ENCODE measurements around the gene IQCH. TPM values are rescaled to one million over a fixed set of nuclear protein-coding genes. Genes with fewer than 3 reads are reported as not detected.
A peak's percentile ranks its signal among the peaks of the same experiment; 100 is the strongest.

Gene IQCH
- total and polyA plus RNA-seq, 8 donors, result 1.4 to 3.4 (median 2.8) TPM

GRCh38 chr15:67405208-67406191 is 150.9 kb downstream of the IQCH start:
- Histone ChIP-seq H3K9me3 (no peaks in the 10 kb centered on the region), H3K27ac (no peak overlapping the region), H3K4me3 (no peak overlapping the region), H3K36me3 (no peaks in the 10 kb centered on the region), H3K4me1 (no peaks in the 10 kb centered on the region), H3K27me3 (no peaks in the 10 kb centered on the region)
- ATAC-seq (peak; percentile 68), DNase-seq (no peak)
- intact Hi-C loops (cut with DNase I), result no loop called here
- no peak for TF ChIP-seq CTCF (IDR thresholded peaks at IDR 0.05)

- no peak for TF ChIP-seq CTCF (IDR thresholded peaks at IDR 0.05)
- no peak overlapping the region for H3K4me3 ChIP-seq
- no peak overlapping the region for H3K27ac ChIP-seq
- DNase-seq (no peak), ATAC-seq (no peak)
- no peaks in the 10 kb centered on the region for H3K36me3 ChIP-seq
- no peaks in the 10 kb centered on the region for H3K9me3 ChIP-seq
- no peaks in the 10 kb centered on the region for H3K27me3 ChIP-seq
- intact Hi-C loops (cut with DNase I), result no loop called here
- H3K4me1 ChIP-seq, result no peaks in the 10 kb centered on the region
Measured at GRCh38 chr15:67406257-67406861, 151.8 kb downstream of the IQCH start.

GRCh38 chr15:67407786-67408185 is 153.2 kb downstream of the IQCH start:
- DNase-seq (no peak), ATAC-seq (no peak)
- Histone ChIP-seq H3K27ac (no peak overlapping the region), H3K27me3 (no peaks in the 10 kb centered on the region), H3K4me3 (no peak overlapping the region), H3K9me3 (no peaks in the 10 kb centered on the region), H3K4me1 (no peaks in the 10 kb centered on the region), H3K36me3 (no peaks in the 10 kb centered on the region)
- TF ChIP-seq CTCF (IDR thresholded peaks at IDR 0.05), result no peak
- intact Hi-C loops (cut with DNase I), result no loop called here

- TF ChIP-seq CTCF (IDR thresholded peaks at IDR 0.05), result no peak
- Histone ChIP-seq H3K27me3 (no peaks in the 10 kb centered on the region), H3K36me3 (no peaks in the 10 kb centered on the region), H3K27ac (no peak overlapping the region), H3K4me1 (no peaks in the 10 kb centered on the region), H3K4me3 (no peak overlapping the region), H3K9me3 (no peaks in the 10 kb centered on the region)
- ATAC-seq (no peak), DNase-seq (no peak)
- intact Hi-C loops (cut with DNase I), result no loop called here
Measured at GRCh38 chr15:67409175-67409574, 154.6 kb downstream of the IQCH start.

- H3K9me3 ChIP-seq, result no peaks in the 10 kb centered on the region
Measured at GRCh38 chr15:67411486-67411885, 156.9 kb downstream of the IQCH start.

More at GRCh38 chr15:67411486-67411885, 156.9 kb downstream of the IQCH start:
- Histone ChIP-seq H3K27me3 (no peaks in the 10 kb centered on the region), H3K27ac (no peak overlapping the region), H3K4me3 (no peak overlapping the region), H3K36me3 (no peaks in the 10 kb centered on the region), H3K4me1 (no peaks in the 10 kb centered on the region)
- intact Hi-C loops (cut with DNase I), result no loop called here
- ATAC-seq (peak; percentile 24), DNase-seq (no peak)
- TF ChIP-seq CTCF (IDR thresholded peaks at IDR 0.05), result no peak

All from left lung (tissue), 10 donors.